Stimulated activated CD4-positive, alpha-beta T cell treated with anti-CD3 and anti-CD28 coated beads, TNF-alpha, amount 100 ng/mL, for 4 hours (primary cell): Measurements from ENCODE around the gene ASIP.
"Not testable (repeated sequence)": the region's sequence is repeated elsewhere in the genome, so short reads cannot be mapped to it uniquely, and the experiment has no call there.

Experiments
- DNase-seq, 3 experiments: peaks; one replicate each; pipeline ENCODE4 v3.0.0-alpha.2; 2020; ENCODE audit warnings: low read depth in 3 of 3

Gene ASIP, protein sequence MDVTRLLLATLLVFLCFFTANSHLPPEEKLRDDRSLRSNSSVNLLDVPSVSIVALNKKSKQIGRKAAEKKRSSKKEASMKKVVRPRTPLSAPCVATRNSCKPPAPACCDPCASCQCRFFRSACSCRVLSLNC

DNA sequence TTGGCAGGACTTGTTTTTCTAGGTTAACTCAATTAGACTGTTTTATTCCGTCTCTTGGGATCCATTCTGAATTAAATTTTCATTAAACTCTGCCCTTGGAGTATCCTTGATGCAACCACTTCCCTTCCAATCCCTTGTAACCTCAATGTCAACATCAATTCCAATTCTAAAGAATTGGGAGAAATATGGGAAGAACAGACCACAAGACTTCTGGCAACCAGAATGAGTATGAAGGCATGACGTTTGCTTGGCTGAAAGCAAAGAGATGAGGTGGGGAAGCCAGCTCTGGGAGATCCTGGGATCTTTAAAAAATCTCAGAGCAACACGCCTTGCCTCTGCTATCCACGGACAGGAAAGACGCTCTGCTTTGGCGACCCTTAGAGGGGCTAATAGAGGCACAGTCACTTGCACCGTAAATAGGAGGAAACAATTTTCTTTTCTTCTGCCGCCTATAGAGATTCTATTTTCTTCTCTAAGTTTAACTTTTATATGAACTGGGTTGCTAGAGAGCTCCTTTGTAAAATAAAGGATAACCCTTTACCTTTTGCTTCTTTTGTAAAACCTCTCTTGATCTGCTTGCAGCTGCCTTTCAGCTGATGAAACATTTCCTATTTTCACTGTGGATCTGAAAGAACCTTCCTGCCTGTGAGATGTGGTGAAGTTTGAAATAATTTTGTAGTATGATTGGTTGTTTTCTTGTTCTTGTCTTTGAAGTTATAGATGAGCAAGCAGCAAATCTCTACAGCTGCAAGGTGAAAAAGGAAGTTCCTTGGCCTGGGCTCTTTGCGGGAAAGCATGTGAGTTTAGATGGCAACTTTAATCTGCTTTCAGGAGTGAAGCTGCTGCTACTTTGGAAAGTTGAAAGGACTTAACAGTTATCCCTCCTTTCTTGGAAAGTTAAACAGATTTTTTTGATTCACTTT lies at the start of gene ASIP:
Gene ASIP (plus strand): TSS at position 731 of the 923 bp plus-strand sequence. CDS start 18,952 bp downstream, outside the sequence.
- DNase-seq: no peak

DNA sequence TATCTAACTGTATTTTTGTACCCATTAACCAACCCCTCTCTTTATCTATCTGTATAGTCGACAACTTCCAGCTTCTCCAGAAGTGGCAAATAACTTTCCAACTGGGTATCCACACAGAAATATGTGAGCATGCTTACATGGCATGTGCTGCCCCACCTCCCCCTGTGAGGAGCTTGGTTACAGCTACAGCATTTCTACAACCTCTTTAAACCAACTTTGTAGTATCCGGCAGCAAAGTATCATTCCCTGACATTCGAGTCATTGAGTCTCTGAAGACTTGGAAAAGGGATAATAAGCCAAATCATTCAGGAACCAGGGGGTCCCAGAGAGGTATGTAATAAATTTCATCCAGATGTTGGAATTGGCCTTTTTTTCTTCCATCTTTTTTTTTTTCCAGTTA lies 48.2 kb upstream of the ASIP start:
- no peak for DNase-seq

DNA sequence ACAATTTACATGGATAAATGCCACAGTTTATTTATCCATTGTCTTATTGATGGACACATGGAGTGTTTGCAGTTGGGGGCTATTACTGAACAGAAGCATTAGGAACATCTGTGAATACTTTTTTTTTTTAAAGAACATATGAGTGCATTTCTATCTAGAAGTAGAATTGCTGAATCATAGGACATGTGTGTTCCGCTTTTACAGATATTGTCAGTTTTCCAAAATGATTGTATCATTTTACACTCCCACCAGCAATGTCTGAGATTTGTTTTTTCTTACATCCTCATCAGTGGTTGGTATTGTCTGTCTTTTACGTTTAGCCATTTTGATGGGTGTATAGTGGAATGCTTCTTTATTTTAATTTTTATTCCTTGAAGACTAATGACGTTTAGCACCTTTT lies 42.0 kb upstream of the ASIP start:
- no peak for DNase-seq

DNA sequence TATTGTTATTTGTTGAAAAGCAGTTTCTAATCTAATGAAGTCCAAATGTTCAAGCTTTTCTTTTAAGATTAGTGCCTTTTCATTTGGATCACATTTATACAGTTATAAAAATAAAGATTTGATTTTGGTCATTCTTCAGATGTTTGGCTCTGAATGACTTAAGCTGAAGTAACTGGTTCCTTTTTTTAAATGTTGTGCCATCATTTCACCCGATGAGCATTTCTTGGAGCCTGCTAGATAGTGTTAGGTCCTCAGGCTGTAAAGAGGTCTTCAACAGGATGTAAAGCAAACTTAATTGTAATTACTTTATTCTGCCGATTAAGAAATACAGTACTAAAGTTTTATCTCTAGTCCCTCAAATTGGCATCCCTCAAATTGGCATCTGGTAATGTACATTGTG lies 41.2 kb upstream of the ASIP start:
- DNase-seq: no peak

DNA sequence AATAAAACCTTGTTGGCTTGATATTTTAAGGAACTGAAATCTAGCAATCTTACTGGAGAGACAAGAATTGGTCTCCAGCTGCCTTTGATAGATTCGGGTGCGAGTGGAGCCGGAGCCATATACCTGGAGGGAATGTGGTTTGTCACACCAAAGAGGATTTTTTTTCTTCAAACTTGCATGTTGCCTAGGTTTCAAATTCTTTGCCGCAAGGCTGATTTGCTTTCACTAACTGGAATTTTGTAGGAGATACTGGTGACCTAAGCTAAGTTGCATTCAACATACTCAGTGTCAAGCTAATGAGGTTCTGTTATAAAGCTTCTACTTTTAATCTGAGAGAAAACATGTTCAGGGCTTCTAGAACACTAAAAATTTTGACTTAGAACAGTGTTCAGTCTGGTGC lies 39.7 kb upstream of the ASIP start:
- no peak for DNase-seq

DNA sequence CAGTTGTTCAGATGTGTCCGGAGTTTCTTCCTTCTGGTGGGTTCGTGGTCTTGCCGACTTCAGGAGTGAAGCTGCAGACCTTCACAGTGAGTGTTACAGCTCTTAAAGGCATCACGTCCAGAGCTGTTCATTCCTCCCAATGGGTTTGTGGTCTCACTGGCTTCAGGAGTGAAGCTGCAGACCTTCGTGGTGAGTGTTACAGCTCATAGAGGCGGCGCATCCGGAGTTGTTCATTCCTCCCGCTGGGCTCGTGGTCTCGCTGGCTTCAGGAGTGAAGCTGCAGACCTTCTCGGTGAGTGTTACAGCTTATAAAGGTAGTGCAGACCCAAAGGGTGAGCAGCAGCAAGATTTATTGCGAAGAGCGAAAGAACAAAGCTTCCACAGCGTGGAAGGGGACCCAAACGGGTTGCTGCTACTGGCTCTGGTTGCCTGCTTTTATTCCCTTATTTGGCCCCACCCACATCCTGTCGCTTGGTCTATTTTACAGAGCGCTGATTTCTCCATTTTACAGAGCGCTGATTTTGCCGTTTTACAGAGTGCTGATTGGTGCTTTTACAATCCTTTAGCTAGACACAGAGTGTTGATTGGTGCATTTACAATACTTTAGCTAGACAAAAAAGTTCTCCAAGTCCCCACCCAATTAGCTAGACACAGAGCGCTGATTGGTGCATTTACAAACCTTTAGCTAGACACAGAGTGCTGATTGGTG lies 35.9 kb upstream of the ASIP start:
- DNase-seq: not testable (repeated sequence)

DNA sequence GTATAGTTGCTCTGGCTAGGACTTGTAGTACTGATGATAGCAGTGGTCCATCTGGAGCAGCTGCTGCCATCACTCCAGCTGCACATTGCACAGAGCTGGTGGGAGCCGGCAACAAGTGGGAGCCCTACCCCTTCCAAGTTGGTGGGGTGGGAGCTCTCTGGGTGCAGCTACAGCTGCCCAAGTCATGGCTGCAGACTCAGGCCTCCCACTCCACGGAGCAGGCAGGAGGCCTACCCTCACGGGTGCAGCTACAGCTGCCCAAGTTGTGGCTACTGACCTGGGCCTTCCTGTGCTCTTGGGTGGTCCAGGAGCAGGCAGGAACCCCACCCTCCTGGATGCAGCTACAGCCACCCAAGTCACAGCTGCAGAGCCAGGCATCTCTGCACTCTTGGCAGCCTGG lies 32.1 kb upstream of the ASIP start:
- no peak for DNase-seq

DNA sequence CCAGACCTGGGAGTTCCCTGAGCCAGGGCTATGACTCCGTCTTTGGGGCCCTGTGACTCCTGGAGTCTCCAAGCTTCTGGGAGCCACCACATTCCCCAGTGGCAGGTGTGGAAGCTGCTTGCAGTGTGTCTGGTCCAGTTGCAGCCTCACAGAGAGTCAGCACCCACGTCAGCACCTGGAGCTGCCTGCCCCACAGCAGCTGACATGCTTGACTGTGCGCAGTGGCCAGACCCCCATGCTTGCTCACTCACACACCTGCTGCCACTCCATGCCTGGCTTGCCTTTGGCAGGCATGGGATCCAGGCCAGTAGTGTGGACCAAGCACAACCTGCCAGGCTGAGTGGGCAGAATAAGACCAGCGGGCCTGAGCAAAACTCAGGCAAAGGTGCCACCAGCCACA lies 31.0 kb upstream of the ASIP start:
- DNase-seq: no peak

DNA sequence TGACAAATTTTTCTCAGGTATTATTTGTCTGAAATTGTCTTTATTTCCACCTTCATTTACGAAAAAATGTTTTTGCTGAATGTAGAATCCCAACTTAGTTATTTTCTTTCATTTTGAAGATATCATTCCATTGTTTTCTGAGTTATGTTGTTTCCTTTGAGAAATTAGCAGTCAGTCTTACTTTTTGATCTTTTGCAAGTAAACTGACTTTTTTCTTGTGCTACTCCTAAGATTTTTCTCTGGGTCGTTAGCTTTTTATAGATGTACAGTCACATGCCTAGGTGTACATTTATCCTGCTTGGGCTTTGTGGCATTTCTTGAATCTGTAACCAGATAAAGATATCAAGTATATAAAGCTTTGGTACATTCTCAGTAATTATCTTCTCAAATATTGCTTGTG lies 29.6 kb upstream of the ASIP start:
- DNase-seq: no peak

DNA sequence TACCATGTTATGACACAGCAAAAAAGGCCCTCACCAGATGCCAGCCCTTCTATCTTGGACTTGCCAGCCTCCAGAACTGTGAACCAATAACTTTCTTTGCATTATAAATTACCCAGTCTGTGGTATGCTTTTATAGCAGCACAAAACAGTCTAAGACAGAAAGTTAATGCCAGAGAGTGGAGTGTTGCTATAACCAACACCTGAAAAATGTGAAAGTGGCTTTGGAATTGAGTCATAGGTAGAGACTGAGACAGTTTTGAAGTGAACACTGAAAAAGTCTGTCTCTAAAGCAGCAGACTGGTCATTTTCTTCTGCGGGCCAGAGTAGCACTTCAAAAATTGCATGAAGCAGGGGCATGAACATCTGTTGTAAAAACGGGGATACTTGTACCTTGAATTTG lies 28.0 kb upstream of the ASIP start:
- no peak for DNase-seq

DNA sequence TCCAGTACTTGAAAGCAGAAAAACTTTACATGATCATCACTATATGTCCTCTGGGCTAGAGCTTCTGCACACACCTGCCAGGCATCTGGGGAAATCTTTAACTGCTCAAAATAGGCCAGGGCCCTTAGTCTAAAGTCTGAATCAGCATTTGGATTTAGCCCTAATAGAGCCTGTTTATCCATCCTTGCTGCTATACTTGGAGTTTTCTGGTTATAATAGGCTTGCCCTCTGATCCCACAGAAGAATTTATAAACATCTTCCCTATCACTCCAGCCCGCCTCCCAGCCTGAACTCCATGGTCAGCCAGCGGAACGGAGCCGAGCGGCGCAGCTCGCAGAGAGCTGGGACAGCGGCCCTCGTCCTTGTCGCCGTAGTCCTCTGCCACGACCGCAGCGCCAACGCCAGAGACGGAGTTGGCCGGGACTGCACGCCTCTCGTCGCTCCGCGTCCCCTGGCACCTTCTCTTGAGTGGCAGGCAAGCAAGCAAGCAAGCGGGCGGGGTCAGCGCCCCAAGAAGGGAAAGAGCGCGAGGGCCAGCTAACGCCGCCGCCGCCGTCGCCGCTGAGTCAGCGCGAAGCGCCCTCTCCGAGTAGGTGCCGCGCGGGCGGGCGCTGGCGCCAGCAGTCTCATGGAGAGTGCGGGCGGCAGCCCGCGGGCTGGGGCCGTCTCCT lies 25.4 kb upstream of the ASIP start:
- DNase-seq: peak; percentile 1 to 28 (median 18)

DNA sequence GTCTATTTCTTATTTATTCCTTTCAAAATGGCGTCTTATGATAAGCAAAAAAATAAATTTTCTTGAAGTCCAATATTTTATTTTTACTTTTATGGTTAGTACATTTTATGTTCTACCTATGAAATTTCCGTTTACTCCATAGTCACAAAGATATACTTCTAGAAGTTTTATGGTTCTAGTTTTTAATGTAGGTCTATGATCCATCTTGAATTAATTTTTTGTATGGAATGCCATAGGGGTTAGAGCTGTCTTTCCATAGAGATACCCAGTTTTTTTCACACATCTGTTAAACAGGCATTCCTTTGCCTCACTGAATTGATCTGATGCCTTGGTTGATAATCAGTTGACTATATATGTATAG lies 24.9 kb upstream of the ASIP start:
- no peak for DNase-seq

DNA sequence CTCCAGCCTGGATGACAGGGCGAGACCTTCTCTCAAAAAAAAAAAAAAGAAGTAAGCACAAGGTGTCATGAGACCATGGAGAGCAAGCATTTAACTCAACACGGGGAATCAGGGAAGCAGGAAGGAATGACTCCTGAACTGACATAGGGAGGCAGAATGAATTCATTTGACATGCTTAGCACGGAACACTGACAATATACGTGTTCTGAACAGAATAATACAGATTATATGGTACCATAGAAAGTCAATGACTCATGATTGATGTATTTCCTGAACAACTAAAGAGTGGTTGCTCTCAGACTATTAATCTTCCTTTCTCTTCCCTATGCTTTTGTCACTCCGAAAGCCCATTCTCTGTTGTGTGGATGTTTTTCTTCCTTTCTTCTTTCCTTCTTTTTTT lies 20.7 kb upstream of the ASIP start:
- no peak for DNase-seq

DNA sequence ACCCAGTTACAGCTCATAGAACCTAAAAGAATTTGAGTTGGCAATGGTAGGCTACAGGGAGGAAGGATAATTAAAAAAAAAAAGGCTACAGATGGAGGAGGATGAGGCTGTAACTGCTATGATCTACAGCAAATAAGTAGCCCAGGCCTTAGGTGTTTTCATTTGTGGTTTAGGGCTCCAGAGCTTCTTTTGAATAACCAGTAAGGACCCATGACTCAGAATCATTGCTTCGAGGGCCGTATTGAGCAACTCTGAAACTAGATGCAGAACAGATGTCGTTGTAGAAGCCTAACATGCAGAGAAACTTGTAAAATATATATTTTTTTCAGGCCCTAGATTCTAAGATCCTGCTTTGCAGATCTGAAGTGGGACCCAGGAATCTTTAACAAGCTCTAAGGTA lies 19.0 kb upstream of the ASIP start:
- DNase-seq: no peak

DNA sequence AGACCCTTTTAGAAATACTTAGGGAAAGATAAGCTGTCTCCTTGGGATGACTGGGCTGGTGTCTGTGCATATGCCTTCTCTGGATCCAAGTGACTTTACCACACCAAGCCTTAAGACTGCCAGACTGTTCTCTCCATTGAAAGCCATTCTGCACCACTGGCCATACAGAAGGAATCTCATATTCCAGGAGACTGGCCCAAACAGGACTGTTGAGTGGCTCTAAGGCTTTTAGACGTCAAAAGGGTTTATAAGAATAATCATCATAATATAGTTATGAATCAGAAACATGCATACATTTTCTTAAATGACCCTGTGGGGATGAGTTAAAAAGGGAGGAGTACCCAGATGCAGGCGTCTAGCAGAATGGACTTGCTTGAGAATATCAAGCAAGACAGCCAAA lies 17.0 kb upstream of the ASIP start:
- DNase-seq: not testable (repeated sequence)

DNA sequence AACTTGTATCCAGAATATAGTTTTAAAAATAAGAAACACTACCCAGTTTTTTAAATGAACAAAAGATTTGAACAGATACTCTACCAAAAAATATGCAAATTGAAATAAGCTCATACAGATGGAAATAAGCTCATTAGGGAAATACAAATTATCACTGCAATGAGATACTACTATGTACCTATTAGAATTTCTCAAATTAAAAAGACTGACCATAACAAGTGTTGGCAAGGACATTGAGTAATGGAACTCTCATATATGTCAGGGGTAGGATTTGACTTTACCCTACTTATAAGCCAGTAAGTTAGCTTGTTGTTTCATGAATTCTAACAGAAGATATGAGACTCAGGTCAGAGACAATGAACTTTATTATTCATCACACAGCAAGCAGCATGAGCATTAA lies 9.6 kb upstream of the ASIP start:
- no peak for DNase-seq

DNA sequence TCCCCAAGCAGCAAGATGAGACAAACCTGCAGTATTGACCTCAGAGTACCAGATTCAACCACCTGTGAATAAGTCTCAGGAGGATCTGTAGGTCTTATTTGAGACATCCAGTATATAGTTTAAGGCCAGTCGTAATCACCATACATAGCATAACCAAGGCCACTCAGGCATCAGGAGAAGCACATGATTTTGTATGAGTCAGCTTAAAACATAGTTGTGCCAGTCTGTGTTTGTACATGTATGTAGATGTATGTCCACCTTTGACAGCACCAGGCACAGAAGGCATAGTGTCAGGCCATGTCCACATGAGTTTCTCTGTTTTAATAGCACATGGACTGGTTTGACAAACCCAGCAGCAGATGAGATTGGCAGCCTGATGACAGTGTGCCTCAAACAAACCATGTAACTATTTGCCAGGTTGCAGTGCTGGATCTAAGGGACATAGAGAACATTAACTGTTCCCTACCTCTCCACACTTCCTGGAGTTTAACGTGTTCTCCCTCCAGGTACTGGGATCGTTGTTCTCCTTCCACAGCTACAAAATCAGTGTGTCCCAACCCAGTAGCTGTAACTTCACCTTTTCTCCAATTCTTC lies 8.6 kb upstream of the ASIP start:
- no peak for DNase-seq

DNA sequence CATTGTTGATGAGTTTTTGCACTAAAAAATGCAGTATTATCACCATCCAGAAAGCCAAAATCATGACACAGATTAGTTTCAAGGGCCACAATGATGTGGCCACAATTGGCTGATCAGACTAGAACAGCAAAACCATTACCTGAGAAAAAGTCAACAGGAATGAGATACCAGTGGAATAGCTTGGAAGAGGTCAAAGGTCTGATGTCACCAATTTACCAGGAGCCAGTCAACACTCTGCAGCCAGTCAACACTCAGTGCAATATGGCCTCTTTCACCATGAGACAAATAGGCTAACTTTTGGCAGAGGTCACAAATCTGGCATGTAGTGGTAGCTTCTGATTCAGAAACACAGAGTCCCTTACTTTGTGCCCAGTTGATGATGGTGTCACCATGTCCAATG lies 7.5 kb upstream of the ASIP start:
- no peak for DNase-seq

DNA sequence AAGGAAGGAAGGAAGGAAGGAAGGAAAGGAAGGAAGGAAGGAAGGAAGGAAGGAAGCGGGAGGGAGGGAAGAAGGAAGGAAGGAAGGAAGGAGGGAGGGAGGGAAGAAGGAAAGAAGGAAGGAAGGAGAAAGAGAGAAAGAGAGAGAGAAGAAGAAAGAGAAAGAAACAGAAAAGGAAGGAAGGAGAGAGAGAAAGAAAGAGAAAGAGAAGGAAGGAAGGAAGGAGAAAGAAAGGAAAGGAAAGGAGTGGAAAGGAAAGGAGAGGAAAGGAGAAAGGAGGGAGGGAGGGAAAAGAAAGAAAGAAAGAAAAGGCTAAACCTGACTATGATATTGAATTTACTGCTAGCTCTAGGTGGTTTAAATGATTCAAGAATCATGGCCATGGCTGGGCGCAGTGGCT lies 5.3 kb upstream of the ASIP start:
- no peak for DNase-seq

DNA sequence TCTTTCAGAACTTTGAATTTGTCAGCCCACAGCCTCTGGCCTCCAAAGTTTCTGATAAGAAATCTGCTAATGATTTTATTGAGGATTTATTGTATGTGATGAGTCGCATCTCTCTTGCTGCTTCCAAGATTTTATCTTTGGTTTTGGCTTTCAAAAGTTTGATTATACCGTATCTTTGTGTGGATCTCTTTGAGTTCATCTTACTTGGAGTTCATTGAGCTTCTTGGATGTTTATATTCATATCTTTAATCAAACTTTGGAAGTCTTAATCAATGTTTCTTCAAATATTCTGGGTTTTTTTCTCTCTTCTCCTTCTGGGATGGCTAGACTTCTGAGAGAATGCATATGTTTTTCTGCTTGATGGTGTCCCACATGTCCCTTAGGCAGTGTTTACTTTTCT lies 3.3 kb upstream of the ASIP start:
- DNase-seq: no peak

DNA sequence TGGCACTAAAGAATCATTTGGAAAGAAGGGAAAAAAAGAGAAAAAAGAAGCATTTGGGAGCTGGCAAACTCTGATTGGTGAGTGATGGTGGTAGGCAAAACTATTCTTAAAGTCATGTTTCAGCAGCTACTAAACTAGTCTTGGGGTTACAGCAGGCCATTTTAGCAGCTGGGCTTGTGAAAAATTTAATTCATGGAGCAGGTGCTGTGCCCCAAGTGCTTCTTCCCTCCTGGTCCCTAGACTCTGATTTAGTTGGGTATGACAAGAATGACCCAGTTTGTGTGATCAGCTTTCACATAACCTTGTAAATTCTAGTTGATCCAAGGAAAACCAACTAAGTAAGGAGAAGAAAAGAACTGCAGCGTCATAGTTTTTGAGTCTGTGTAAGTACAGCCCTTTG lies 1.1 kb upstream of the ASIP start:
- DNase-seq: no peak

DNA sequence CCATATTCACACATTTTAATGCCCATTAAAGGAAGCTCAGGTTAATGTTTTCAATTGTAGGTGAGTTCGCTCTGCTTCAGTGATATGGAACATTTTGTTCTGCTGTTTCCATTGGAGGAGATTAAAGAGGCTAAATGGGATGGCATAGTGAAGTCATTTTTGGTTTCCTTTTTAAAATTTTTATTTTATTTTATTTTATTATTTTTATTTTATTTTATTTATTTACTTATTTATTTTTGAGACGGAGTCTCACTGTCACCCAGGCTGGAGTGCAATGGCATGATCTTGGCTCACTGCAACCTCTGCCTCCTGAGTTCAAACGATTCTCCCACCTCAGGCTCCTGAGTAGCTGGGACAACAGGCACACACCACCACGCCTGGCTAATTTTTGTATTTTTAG lies 792 bp downstream of the ASIP start:
- not testable (repeated sequence) for DNase-seq
